SH-SY5Y (cell line): Measurements from ENCODE around the gene FAM234A.

Source experiments
- GATA2 ChIP-seq: IDR thresholded peaks from 2 replicates; pipeline ENCODE4 v1.6.1; 2011; ENCODE audit warnings: mild to moderate bottlenecking, low read depth, low read length
- GATA3 ChIP-seq: IDR thresholded peaks from 2 replicates; pipeline ENCODE4 v1.6.1; 2011; ENCODE audit warnings: low read depth, mild to moderate bottlenecking, low read length, moderate library complexity

FAM234A gene

DNA sequence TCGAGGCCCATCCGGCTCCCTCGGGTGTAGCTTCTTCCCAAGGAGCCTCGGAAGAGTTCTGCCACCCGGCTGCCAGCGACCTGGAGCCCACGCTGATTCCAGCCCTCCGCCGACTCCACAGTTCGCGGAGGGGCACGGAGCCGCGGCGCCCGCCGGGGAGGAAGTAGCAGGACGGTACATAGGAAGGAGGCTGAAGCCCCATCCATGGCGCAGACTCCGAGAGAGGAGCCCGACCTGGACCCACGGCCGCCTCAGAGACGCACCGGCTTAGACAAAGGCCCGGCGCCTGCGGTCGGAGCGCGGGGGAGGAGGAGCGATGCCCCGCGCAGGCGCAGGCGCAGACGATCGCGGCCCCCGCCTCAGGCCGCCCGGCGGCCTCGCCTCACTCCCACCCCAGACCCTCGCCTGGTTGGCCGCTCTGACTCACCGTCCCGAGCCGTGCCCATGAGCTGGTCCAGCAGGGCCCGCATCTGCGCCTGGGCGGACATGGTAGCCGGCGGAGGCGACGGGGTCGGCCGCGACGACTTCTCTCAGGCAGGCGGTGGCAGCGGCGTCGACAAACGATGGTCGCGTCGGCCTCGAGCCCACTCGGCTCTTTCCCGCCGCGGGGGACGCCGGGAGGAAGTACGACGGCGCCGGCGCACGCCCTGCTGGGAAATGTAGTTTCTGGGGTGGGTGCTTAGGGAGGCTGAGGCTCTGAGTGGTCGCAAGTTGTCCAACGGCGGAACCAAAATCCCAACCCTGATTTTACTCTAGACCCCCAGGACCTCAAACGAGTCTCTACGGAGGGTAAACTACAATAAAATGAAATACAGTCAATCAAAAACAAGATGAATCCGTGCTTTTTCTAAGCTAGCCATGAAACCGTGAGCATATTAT is 5.5 kb upstream of the FAM234A start, which contains the start of gene LUC7L:
LUC7L (minus strand) TSS at position 598 of the 879 bp plus-strand sequence; CDS start at position 488, 110 bp downstream.
- TF ChIP-seq GATA2: no peak
- TF ChIP-seq GATA3: no peak

GRCh38 chr16:229731-230281 is 4.8 kb upstream of the FAM234A start:
- no peak for TF ChIP-seq GATA2
- no peak for TF ChIP-seq GATA3

- TF ChIP-seq GATA2: no peak
- no peak for TF ChIP-seq GATA3
Measured at GRCh38 chr16:230949-231348, 3.7 kb upstream of the FAM234A start.

DNA sequence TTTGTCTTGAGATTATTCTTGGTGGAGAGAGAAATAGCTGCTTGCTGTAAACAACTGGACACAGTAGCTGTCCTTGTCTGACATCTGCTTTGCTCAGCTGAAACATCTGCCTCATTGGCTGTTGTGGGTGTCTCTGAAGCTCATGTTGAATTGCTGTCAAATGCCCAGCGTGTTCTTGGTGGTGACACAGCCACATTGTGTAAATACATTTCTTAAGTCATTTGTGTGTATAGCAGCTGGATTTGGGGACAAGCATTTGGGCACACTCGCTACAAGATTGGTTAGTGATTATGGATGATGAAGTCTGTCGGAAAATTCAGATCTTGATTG is 5.3 kb downstream of the FAM234A start:
- no peak for TF ChIP-seq GATA2
- no peak for TF ChIP-seq GATA3

DNA sequence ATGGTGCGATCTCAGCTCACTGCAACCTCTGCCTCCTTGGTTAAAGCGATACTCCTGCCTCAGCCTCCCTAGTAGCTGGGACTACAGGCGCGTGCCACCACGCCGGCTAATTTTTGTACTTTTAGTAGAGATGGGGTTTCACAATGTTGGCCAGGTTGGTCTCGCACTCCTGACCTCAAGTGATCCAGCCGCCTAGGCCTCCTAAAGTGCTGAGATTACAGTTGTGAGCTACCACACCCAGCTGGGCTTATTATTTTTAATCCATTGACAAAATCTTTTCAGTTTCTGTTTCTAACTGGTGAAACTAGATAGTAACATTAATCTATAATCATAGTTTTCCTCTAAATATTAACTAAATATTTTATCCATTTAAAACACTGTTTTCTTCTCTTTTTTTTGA is 5.9 kb downstream of the FAM234A start:
- TF ChIP-seq GATA2 (no peak), GATA3 (no peak)

- TF ChIP-seq GATA3 (no peak), GATA2 (no peak)
Measured at GRCh38 chr16:242281-242680, 7.7 kb downstream of the FAM234A start.

- TF ChIP-seq GATA2: no peak
- no peak for TF ChIP-seq GATA3
Measured at GRCh38 chr16:243348-243747, 8.7 kb downstream of the FAM234A start.

DNA sequence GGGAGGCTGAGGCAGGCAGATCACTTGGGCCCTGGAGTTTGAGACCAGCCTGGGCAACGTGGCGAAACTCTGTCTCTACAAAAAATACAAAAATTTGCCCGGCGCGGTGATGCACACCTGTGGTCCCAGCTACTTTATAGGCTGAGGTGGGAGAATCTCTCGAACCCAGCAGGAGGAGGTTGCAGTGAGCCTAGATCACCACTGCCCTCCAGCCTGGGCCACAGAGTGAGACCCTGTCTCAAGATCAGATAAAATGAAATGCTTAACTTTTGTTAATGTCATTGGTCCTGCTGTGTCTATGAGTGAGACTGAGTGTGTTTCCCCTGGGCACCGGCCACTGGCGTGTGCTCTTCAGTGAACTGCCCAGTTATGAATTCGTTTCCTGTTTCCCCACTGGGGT is 10.5 kb downstream of the FAM234A start:
- TF ChIP-seq GATA3: no peak
- TF ChIP-seq GATA2: no peak

GRCh38 chr16:247027-247426 is 12.4 kb downstream of the FAM234A start:
- TF ChIP-seq GATA3: no peak
- TF ChIP-seq GATA2: no peak

- TF ChIP-seq GATA3: no peak
Measured at GRCh38 chr16:249431-249830, 14.8 kb downstream of the FAM234A start.

GRCh38 chr16:252366-253337 is 18.0 kb downstream of the FAM234A start:
- TF ChIP-seq GATA2: no peak
- no peak for TF ChIP-seq GATA3

DNA sequence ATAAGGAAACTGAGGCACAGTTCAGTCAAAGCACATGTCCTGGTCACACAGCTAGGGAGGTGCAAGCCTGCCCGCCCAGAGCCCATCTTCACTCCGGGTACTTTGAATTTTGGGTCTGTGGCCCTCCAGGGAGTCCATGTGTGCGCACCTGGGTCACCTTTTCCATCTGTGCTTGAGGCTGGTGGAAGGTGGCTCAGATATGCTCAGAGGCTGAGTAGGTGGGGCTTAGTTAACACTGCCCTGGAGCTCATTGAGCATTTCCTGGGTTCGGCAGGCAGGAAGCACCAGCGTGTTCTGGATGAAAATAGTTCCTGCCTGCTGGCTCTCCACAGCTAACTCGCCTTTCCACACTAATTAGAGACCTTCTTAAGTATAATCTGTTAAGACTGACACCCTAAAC is 19.2 kb downstream of the FAM234A start:
- TF ChIP-seq GATA2 (no peak), GATA3 (no peak)

DNA sequence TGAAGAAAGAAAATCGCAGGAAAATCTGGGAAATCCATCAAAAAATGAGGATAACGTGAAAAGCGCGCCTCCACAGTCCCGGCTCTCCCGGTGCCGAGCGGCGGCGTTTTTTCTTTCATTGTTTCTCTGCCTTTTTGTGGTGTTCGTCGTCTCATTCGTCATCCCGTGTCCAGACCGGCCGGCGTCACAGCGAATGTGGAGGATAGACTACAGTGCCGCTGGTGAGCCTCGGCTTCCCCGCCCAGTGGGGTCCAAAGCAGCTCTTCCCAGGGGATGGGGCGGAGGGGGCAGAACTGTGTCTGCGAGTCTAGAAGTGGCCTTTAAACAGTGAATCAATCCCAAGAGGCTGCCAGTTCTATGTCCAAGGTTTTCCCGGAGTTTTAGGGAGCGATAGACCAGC is 19.8 kb downstream of the FAM234A start:
- no peak for TF ChIP-seq GATA3
- no peak for TF ChIP-seq GATA2

GRCh38 chr16:255183-255582 is 20.6 kb downstream of the FAM234A start:
- TF ChIP-seq GATA2: no peak
